Transverse colon (tissue), 4 donors: ENCODE results near the gene TMEM132C. TPM values are rescaled to one million over a fixed set of nuclear protein-coding genes. Genes with fewer than 3 reads are reported as not detected.

Experiments used
- DNase-seq: peaks from one replicate; pipeline ENCODE4 v3.0.0-alpha.2; 2019
- H3K27ac ChIP-seq, 4 donors: fragments of 200-600 bp; sonication (generic); 2 replicates each; pipeline ENCODE4 v1.5.1; 2016 to 2018; ENCODE audit warnings: inconsistent platforms in 4 of 4
- H3K27me3 ChIP-seq: fragments of 200-600 bp; sonication (generic); 2 replicates; pipeline ENCODE4 v1.5.1; 2017; ENCODE audit warnings: inconsistent platforms
- H3K36me3 ChIP-seq, 4 donors: fragments of 200-600 bp; sonication (generic); 2 replicates each; pipeline ENCODE4 v1.5.1; 2017 to 2019; ENCODE audit warnings: inconsistent platforms in 4 of 4
- H3K4me1 ChIP-seq, 4 donors: fragments of 200-600 bp; sonication (generic); 2 replicates each; pipeline ENCODE4 v1.5.1; 2017 to 2020; ENCODE audit warnings: inconsistent platforms in 4 of 4
- H3K4me3 ChIP-seq, 4 donors: fragments of 200-600 bp; sonication (generic); 1 replicate in 1 of 4; 2 replicates in 3 of 4; pipeline versions ENCODE4 v1.5.1 to v1.6.1; 2017 to 2019; ENCODE audit warnings: inconsistent platforms in 4 of 4
- H3K9me3 ChIP-seq, 2 donors: fragments of 200-600 bp; sonication (generic); 2 replicates each; pipeline ENCODE4 v1.5.1; 2017 to 2019; ENCODE audit warnings: inconsistent platforms in 2 of 2
- CTCF ChIP-seq, 5 experiments: fragments of 200-600 bp in 3 of 5; fragments of 450-650 bp in 2 of 5; sonication (generic) in 3 of 5; IDR thresholded peaks; 1 replicate in 2 of 5; 2 replicates in 3 of 5; pipeline ENCODE4 v1.5.1; 2016 to 2017; ENCODE audit warnings: antibody characterized with exemption in 5 of 5, inconsistent platforms in 3 of 5, mild to moderate bottlenecking in 2 of 5, moderate library complexity in 1 of 5
- EP300 ChIP-seq: sonication (generic); formaldehyde crosslinking; IDR thresholded peaks from one replicate; pipeline ENCODE4 v1.6.1; 2017; ENCODE audit warnings: antibody characterized with exemption, low read depth
- POLR2A ChIP-seq: fragments of 450-650 bp; IDR thresholded peaks from one replicate; pipeline ENCODE4 v1.6.1; 2016; ENCODE audit warnings: antibody characterized with exemption, mild to moderate bottlenecking, moderate library complexity
- POLR2AphosphoS5 ChIP-seq, 3 donors: sonication (generic); formaldehyde crosslinking; IDR thresholded peaks; one replicate each; pipeline ENCODE4 v1.6.1; 2016; ENCODE audit warnings: antibody characterized with exemption in 3 of 3
- WGBS, 2 donors: methylation state at CpG; one replicate each; pipeline ENCODE4 v1.1.5; 2018; ENCODE audit warnings: low coverage in 1 of 2; 5-methylcytosine and 5-hydroxymethylcytosine counted together
- in situ Hi-C, 4 donors: fragments of 200-750 bp; cut with MboI; loops; one replicate each; pipeline versions ENCODE4 v1.15.0 to v1.15.1; 2017; ENCODE audit warnings: low sequenced_read_pairs in 3 of 4, low pct_ligation_motif_present in 1 of 4, low pct_unique_long_range_greater_than_20kb in 1 of 4
- intact Hi-C: fragments of 100-400 bp; cut with DNase I; formaldehyde crosslinking; loops from one replicate; pipeline ENCODE4 v1.15.1; 2023; ENCODE audit warnings: low total_unique reads
- total RNA-seq, 4 donors: library from RNA; depleted of rRNA; stranded (reverse); fragments of >200 nt; gene quantifications; one replicate each; pipeline ENCODE4 v1.1.0, GENCODE V29; 2016

TMEM132C gene
- total RNA-seq, 4 donors from 2014 or later, result 0.20 to 1.6 (median 0.58) TPM

- Histone ChIP-seq H3K4me1 (no peaks in the 10 kb centered on the region), H3K27ac (no peak overlapping the region), H3K4me3 (no peak overlapping the region), H3K9me3 (no peaks in the 10 kb centered on the region), H3K36me3 (no peaks in the 10 kb centered on the region), H3K27me3 (no peaks in the 10 kb centered on the region)
- intact Hi-C loops (no loop called here), in situ Hi-C loops (no loop called here)
- TF ChIP-seq POLR2AphosphoS5 (IDR thresholded peaks at IDR 0.05) (no peak), EP300 (no peak), CTCF (IDR thresholded peaks at IDR 0.05) (no peak), POLR2A (no peak)
- 79% methylated on average over 2 of the region's 2 CpGs; no CpG with 5 or more reads in 1 of the 2 donors for WGBS, 2 donors
- no peak for DNase-seq
Observed at GRCh38 chr12:128394137-128394536, 127.2 kb downstream of the TMEM132C start.

GRCh38 chr12:128399253-128399652 is 132.3 kb downstream of the TMEM132C start:
- Histone ChIP-seq H3K27me3 (no peaks in the 10 kb centered on the region), H3K9me3 (no peaks in the 10 kb centered on the region), H3K4me1 (no peaks in the 10 kb centered on the region), H3K4me3 (no peak overlapping the region), H3K27ac (no peak overlapping the region), H3K36me3 (no peaks in the 10 kb centered on the region)
- no peak for TF ChIP-seq CTCF (IDR thresholded peaks at IDR 0.05)
- WGBS, 2 donors, result 76 to 88% methylated on average over 1 of the region's 1 CpG
- intact Hi-C loops, result no loop called here
- in situ Hi-C loops, result no loop called here
- no peak for DNase-seq

GRCh38 chr12:128402486-128403243 is 135.7 kb downstream of the TMEM132C start:
- H3K4me1 ChIP-seq, result no peaks in the 10 kb centered on the region
- no peaks in the 10 kb centered on the region for H3K36me3 ChIP-seq
- H3K27ac ChIP-seq, result no peak overlapping the region
- TF ChIP-seq CTCF (IDR thresholded peaks at IDR 0.05) (no peak), POLR2AphosphoS5 (IDR thresholded peaks at IDR 0.05) (no peak), POLR2A (no peak), EP300 (no peak)
- no peaks in the 10 kb centered on the region for H3K27me3 ChIP-seq
- H3K4me3 ChIP-seq, result no peak overlapping the region
- 50 to 61% methylated on average over 6 to 16 of the region's 16 CpGs for WGBS, 2 donors
- no peak for DNase-seq
- in situ Hi-C loops (no loop called here), intact Hi-C loops (no loop called here)
- H3K9me3 ChIP-seq, result no peaks in the 10 kb centered on the region

GRCh38 chr12:128408669-128409068 is 141.7 kb downstream of the TMEM132C start:
- no peak for TF ChIP-seq POLR2AphosphoS5 (IDR thresholded peaks at IDR 0.05)
- TF ChIP-seq EP300, result no peak
- TF ChIP-seq CTCF (IDR thresholded peaks at IDR 0.05), result no peak
- TF ChIP-seq POLR2A, result no peak
- no peak overlapping the region for H3K4me3 ChIP-seq
- intact Hi-C loops, result no loop called here
- no peaks in the 10 kb centered on the region for H3K36me3 ChIP-seq
- no peaks in the 10 kb centered on the region for H3K9me3 ChIP-seq
- in situ Hi-C loops, result no loop called here
- no peaks in the 10 kb centered on the region for H3K27me3 ChIP-seq
- no peak overlapping the region for H3K27ac ChIP-seq
- 30 to 61% methylated on average over 4 to 9 of the region's 9 CpGs for WGBS, 2 donors
- DNase-seq, result no peak
- no peaks in the 10 kb centered on the region for H3K4me1 ChIP-seq
